ENCODE results near the gene PCDH9.

Gene PCDH9

GRCh38 chr13:66391322-66391721, 838.8 kb downstream of the PCDH9 start:
- no peak for DNase-seq (ENCODE audit: low read depth)

GRCh38 chr13:66378894-66379293, 851.2 kb downstream of the PCDH9 start:
- DNase-seq (ENCODE audit: low read depth) = no peak

DNA sequence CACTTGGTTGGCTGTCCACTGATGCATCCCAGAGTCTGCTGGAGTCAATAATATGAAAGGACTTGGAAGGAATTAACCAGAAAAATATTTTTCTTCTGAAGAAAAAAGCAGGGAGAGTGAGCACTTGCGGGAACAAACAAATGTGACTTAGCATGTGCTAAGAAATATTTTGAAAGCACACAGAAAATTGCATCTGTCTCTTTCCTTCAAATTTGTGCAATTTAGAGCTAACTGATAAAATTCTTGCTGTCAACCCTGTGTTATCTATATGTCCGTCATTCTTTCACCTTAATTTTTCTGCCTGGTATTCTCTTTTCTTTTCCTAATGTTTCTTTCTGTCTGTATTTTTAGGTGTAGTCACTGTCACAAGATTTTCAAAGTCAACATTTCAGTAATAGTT, 852.6 kb downstream of the PCDH9 start:
- DNase-seq (ENCODE audit: low read depth) = no peak

- no peak for DNase-seq (ENCODE audit: low read depth)
Observed at GRCh38 chr13:66375756-66376155, 854.4 kb downstream of the PCDH9 start.

GRCh38 chr13:66369666-66370065, 860.5 kb downstream of the PCDH9 start:
- DNase-seq (ENCODE audit: low read depth) = no peak

GRCh38 chr13:66367356-66367755, 862.8 kb downstream of the PCDH9 start:
- DNase-seq (ENCODE audit: low read depth) = no peak

GRCh38 chr13:66365101-66365500, 865.0 kb downstream of the PCDH9 start:
- no peak for DNase-seq (ENCODE audit: low read depth)

- DNase-seq (ENCODE audit: low read depth) = no peak
Observed at GRCh38 chr13:66364346-66364745, 865.8 kb downstream of the PCDH9 start.

- no peak for DNase-seq (ENCODE audit: low read depth)
Observed at GRCh38 chr13:66362485-66362884, 867.7 kb downstream of the PCDH9 start.

DNA sequence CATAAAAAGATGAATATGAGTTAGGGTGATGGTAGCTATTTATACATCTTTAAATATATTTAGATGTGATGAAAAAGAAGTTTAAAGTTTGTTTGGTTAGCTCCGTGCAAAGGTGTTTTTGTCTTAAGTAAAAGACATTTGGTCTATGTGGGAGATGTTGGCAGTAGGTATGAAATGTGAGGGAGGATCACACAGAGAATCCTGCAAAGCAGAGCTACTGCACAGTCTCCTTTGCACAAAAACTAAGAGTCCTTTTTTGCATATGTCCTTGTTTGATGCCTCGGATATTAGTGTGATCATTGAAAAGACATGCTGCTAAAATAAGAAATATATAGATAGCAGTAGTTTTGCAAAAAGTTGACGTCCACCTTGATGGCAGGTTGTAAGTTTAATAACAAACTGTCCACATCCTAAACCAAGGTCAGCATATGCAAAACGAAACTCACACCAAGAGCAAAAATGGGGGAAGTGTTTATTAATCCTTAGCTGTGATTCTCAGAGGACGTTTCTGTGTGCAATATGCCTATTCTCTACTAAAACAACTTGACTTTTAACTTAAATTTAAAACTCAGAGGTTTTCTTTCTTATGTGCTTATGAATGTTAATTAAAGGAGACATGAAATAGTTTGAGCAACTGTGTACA, 870.1 kb downstream of the PCDH9 start:
- DNase-seq (ENCODE audit: low read depth) = no peak

DNA sequence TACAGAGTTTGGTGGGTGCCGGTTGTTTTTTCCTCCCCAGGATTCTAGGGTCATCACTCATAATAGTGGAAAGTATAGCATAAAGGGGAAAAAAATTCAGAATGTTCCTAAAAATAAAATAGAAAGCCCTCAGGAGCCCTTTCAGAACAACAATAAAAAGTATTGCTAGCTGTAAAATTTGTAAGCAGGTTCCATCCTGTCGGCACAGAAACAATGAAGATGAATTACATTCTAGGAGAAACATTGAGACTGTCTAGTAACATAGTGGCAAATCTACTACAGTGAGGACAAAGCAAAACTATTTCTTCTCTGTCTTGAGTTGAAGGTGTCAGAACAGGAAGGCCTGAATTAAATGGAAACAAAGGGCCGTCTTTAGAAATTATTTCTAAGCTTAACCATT, 870.7 kb downstream of the PCDH9 start:
- DNase-seq (ENCODE audit: low read depth) = no peak

DNA sequence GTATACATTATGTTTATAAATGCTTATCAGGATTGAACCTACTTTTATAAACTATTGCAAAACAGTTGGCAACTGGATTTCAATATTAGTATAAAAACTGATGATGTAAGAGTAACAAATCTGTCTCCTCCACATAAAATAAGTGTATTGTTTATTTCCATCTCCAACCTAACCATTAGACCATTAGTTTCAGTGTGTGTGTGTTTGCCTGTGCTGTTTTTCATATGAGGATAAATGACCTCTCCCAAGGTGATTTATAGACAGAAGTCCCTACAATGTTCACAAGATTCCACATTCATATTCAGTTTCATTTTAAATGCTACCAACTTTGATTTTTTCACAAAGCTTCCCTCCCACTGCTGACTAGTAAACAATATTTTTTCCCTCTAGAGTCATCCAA, 871.6 kb downstream of the PCDH9 start:
- no peak for DNase-seq (ENCODE audit: low read depth)

DNA sequence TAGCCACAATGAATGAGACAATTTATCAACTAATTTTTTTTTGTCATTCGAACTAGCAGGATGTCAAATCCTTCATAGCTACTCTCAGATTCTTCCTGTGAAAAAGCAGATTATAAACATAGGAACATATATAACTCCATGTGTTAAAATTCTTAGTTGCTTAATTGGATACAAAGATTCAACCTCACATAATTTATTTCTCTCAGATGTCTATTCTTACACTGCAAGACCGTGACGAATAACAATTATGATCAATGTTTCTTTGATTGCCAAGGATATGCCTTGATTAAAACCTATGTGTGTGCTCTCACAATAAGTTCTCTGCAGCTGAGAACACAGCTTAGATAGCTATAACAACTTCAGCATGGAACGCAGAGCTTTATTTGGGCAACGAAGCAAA, 872.7 kb downstream of the PCDH9 start:
- no peak for DNase-seq (ENCODE audit: low read depth)

DNA sequence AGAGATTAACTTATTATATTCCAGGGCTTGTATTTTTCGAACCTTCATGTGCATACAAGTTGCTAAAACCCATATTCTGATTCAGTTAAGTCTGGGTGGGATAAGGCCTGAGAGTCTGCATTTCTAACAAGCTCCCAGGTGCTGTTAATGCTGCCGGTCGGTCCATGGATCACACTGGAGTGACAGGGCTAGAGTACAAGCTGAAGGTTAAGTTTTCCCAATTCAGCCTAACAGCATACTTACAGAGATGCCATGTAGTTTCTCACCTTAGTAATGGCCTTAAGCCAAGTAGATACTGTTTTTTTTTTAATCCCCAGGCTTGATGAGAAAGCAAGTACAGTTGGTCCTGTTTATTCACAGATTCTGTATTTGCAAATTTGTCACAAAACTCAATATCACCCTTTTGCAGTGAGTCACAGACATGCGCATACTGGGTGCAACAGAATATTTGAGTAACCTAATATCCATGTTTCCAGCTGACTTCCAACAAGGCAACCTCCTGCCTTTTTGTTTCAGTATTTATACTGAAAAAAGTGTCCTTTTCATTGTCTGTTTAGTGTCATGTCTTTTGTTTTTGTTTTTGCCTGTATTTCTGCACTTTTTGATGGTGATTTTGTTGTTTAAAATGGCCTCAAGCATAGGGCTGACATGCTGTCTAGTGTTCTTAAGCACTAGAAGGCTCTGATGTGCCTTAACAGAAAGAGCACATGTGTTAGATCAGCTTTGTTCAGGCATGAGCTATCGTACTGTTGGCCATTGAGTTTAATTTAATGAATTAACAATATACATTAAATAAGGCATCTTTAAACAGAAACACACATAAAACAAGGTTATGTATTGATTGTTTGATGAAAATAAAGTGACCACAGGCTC, 875.0 kb downstream of the PCDH9 start:
- DNase-seq (ENCODE audit: low read depth) = no peak

GRCh38 chr13:66353664-66354063, 876.5 kb downstream of the PCDH9 start:
- DNase-seq (ENCODE audit: low read depth) = no peak

DNA sequence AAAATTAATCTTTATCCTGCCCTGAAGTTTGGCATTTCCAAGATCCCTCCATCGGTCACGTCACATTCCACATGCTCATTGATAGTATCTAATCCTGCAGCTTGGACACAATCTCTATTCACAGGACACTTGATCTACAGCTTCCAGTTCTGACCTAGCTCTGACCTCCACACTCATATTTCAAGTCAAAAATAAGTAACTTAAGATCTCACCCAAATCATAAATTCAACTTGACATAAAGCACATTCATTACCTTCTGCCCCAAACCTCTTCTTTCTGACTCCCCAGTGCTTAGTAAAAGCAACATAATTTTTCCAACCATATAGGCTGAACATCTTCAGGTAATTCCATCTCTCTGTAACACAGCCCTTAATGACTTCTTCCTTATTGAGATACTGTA, 880.2 kb downstream of the PCDH9 start:
- DNase-seq (ENCODE audit: low read depth) = no peak

DNA sequence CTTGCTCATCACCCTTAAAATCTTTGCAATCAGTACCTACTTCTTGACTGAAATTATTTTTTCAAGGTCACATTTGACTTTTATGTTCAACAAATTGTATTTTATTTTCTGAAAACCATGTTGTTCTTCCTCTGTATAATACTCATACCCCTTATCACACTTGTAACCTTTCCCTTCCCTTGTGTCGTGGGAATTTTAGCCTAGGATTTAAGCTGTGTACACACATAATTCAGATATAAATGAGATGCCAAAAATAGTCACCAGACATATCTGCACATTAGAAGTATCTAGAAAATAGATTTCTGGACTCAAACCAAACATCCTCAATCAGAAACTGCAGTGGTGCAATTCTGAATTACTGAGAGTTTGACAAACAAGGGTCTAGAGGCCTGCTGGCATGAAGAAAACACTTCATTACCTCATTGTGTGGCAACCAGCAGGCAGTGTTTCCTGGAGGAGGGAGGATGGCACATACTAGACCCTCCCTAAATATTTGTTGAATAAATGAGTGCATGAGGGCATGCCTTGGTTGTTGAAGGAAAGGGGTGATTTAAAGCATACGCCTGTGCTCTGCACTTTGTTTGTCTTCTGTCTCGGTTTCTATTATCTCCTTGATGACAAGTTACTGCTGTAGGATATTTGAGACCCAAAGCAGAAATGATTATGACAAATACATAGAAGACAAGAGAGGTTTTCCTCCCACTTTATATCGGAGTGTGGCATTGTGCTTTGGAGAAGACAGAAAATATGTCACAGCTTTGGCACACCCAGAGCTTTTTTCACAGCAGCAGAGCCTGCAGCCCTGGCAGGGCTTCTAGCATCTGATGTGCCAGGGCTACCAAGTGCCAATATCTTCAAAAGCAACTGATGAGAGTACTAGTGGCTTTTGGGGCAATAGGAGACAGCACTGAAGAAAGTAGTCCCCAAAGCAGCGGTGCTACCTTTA, 881.1 kb downstream of the PCDH9 start:
- no peak for DNase-seq (ENCODE audit: low read depth)

DNA sequence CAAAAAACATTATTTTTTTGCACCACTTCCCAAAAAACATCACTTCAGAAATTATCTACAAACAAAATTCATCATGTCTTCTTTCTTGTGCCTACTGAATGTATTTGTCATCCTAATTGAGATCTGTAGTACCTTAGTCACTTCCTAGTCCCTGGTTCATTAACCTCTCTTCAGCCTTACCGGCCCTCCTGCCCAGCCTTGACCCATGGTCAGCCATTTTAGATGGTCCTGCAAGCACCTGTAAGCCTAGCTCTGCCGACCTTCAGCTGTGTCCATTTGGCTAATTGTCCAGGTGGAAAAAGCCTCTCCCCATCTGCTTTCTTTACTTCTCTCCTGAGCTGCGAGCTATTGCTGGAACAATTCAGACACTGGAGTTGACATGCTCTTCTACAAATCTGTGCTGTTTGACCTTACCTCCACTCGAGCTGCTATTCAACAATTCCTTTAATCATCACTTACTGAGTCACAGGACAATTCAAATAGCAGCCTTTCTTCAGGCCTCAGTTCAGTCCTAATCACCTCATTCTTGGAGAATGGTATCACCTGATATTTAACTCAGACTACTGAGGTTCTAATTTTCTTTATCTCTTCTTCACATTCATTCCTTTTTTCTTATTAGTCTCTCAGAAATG, 882.5 kb downstream of the PCDH9 start:
- no peak for DNase-seq (ENCODE audit: low read depth)

DNA sequence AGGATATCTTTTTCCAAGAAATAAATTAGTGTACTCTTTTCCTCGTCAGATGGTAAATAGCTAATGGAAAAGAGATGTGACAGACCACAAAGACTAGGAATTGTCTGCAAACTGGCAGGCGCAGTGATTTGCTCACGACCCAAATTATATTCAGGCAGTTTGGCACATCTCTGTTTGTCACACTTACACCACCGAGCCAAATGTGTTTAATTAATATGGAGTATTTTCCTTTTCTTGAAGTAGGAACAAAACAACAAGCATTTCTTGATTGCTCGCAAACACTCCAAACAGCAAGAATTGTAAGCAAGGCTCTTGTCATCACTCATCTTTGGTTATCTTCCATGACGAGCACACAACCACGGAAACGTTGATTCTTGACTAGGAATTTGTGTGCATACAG, 884.2 kb downstream of the PCDH9 start:
- no peak for DNase-seq (ENCODE audit: low read depth)

GRCh38 chr13:66345518-66345810, 884.7 kb downstream of the PCDH9 start:
- no peak for DNase-seq (ENCODE audit: low read depth)

GRCh38 chr13:66344805-66345517, 885.2 kb downstream of the PCDH9 start:
- DNase-seq (ENCODE audit: low read depth) = no peak
